H1 (cell line): ENCODE measurements around the gene F5. TPM values are rescaled to one million over a fixed set of nuclear protein-coding genes. Genes with fewer than 3 reads are reported as not detected.

Source experiments
- CTCF ChIA-PET: fragments of 300-600 bp; sonication (Branson Sonifier 250); formaldehyde crosslinking; loops from one replicate; lab custom pipeline; 2021; ENCODE audit not compliant: partially characterized antibody; lab: Charles Lee
- POLR2A ChIA-PET: fragments of 300-600 bp; sonication (Branson Sonifier 250); formaldehyde crosslinking; loops from one replicate; lab custom pipeline; 2021; ENCODE audit warnings: inconsistent platforms; ENCODE audit not compliant: partially characterized antibody; lab: Charles Lee
- DNase-seq, 2 experiments: peaks; one replicate each; pipeline versions ENCODE4 v3.0.0 to v3.0.0-alpha.2; 2010 to 2022; ENCODE audit warnings: low spot score in 2 of 2, low read depth in 1 of 2, mixed read lengths in 1 of 2
- FAIRE-seq: peaks from 2 replicates; lab custom pipeline; 2011; peaks lifted over from hg19 to GRCh38; lab: Jason Lieb, UNC
- H2AFZ ChIP-seq: 2 replicates; pipeline ENCODE4 v1.8.1; 2012; ENCODE audit warnings: low read length, inconsistent platforms
- H2AK5ac ChIP-seq: 2 replicates; pipeline ENCODE4 v1.6.1; 2013; ENCODE audit warnings: low read depth, low read length
- H2BK120ac ChIP-seq: replicated peaks from 2 replicates; pipeline ENCODE3; 2013; ENCODE audit warnings: low read depth, low read length, inconsistent platforms
- H2BK12ac ChIP-seq: 2 replicates; pipeline ENCODE4 v1.6.1; 2013; ENCODE audit warnings: low read depth, low read length
- H2BK15ac ChIP-seq: 2 replicates; pipeline ENCODE4 v1.6.1; 2013; ENCODE audit warnings: low read length
- H2BK20ac ChIP-seq: 2 replicates; pipeline ENCODE4 v1.6.1; 2013; ENCODE audit warnings: low read length
- H2BK5ac ChIP-seq: 2 replicates; pipeline ENCODE4 v1.6.1; 2013; ENCODE audit warnings: low read depth, low read length
- H3K14ac ChIP-seq: 2 replicates; pipeline ENCODE4 v1.6.1; 2013; ENCODE audit warnings: inconsistent platforms; ENCODE audit not compliant: insufficient read length
- H3K18ac ChIP-seq: 2 replicates; pipeline ENCODE4 v1.6.1; 2013; ENCODE audit warnings: low read length; ENCODE audit errors: extremely low read depth
- H3K23ac ChIP-seq: 2 replicates; pipeline ENCODE4 v1.6.1; 2013; ENCODE audit warnings: inconsistent platforms; ENCODE audit not compliant: insufficient read length
- H3K23me2 ChIP-seq: 2 replicates; pipeline ENCODE4 v1.6.1; 2013; ENCODE audit warnings: low read depth, low read length
- H3K27ac ChIP-seq: 2 replicates; pipeline ENCODE4 v1.6.1; 2011; ENCODE audit warnings: low read depth, low read length, inconsistent platforms
- H3K27me3 ChIP-seq, 4 experiments: replicated peaks in 1 of 4; 1 replicate in 1 of 4; 2 replicates in 3 of 4; pipeline versions ENCODE4 v1.6.1 to v1.8.1; 2011 to 2013; ENCODE audit warnings: low read length in 3 of 4, mild to moderate bottlenecking in 3 of 4, inconsistent platforms in 2 of 4, mixed read lengths in 2 of 4, moderate library complexity in 1 of 4; ENCODE audit not compliant: control insufficient read depth in 3 of 4, insufficient read depth in 3 of 4; ENCODE audit errors: extremely low read depth in 1 of 4
- H3K36me3 ChIP-seq, 4 experiments: 2 replicates each; pipeline versions ENCODE4 v1.6.1 to v1.8.1; 2011 to 2013; ENCODE audit warnings: mild to moderate bottlenecking in 4 of 4, low read length in 3 of 4, moderate library complexity in 2 of 4, control low read depth in 1 of 4, inconsistent platforms in 1 of 4; ENCODE audit not compliant: insufficient read depth in 4 of 4, control insufficient read depth in 2 of 4
- H3K4ac ChIP-seq: replicated peaks from 2 replicates; pipeline ENCODE3; 2013; ENCODE audit warnings: low read length, low read depth, mixed read lengths, inconsistent platforms; ENCODE audit not compliant: insufficient read length
- H3K4me1 ChIP-seq, 4 experiments: replicated peaks in 1 of 4; 1 replicate in 1 of 4; 2 replicates in 3 of 4; pipeline versions ENCODE4 v1.6.1 to v1.8.1; 2011 to 2013; ENCODE audit warnings: low read length in 3 of 4, inconsistent platforms in 2 of 4, mixed read lengths in 1 of 4; ENCODE audit not compliant: insufficient read depth in 4 of 4, control insufficient read depth in 3 of 4
- H3K4me2 ChIP-seq, 2 experiments: 2 replicates each; pipeline versions ENCODE4 v1.6.1 to v1.8.1; 2011 to 2013; ENCODE audit warnings: low read depth in 2 of 2, low read length in 2 of 2, control low read depth in 1 of 2, inconsistent platforms in 1 of 2, mild to moderate bottlenecking in 1 of 2; ENCODE audit not compliant: insufficient read depth in 1 of 2
- H3K4me3 ChIP-seq, 4 experiments: fragments of 200-600, 300-600 bp in 1 of 4; sonication (generic), shearing (Covaris generic), sonication (Bioruptor Twin) in 1 of 4; 2 replicates each; pipeline versions ENCODE4 v1.5.1 to v1.8.1; 2011 to 2016; ENCODE audit warnings: low read length in 4 of 4, low read depth in 3 of 4, control low read depth in 2 of 4, inconsistent platforms in 2 of 4, mild to moderate bottlenecking in 2 of 4, mixed read lengths in 1 of 4, moderate library complexity in 1 of 4; ENCODE audit not compliant: insufficient read depth in 2 of 4; ENCODE audit errors: extremely low read depth in 1 of 4
- H3K56ac ChIP-seq: replicated peaks from 2 replicates; pipeline ENCODE3; 2013; ENCODE audit warnings: low read depth, mild to moderate bottlenecking, mixed read lengths, low read length, inconsistent platforms; ENCODE audit not compliant: insufficient read length
- H3K79me1 ChIP-seq: 2 replicates; pipeline ENCODE4 v1.6.1; 2013; ENCODE audit warnings: low read depth, low read length, control low read depth
- H3K79me2 ChIP-seq, 2 experiments: 2 replicates each; pipeline versions ENCODE4 v1.6.1 to v1.8.1; 2012 to 2013; ENCODE audit warnings: low read length in 2 of 2, mild to moderate bottlenecking in 2 of 2, inconsistent platforms in 1 of 2; ENCODE audit not compliant: insufficient read depth in 2 of 2, control insufficient read depth in 1 of 2
- H3K9ac ChIP-seq, 4 experiments: replicated peaks in 1 of 4; 1 replicate in 1 of 4; 2 replicates in 3 of 4; pipeline versions ENCODE4 v1.6.1 to v1.8.1; 2011 to 2013; ENCODE audit warnings: low read depth in 3 of 4, low read length in 3 of 4, control low read depth in 2 of 4, mild to moderate bottlenecking in 2 of 4, moderate library complexity in 2 of 4, inconsistent platforms in 1 of 4; ENCODE audit errors: extremely low read depth in 1 of 4
- H3K9me3 ChIP-seq, 2 experiments: 2 replicates each; pipeline versions ENCODE4 v1.6.1 to v1.8.1; 2012 to 2013; ENCODE audit warnings: mild to moderate bottlenecking in 2 of 2, moderate library complexity in 2 of 2, control low read depth in 1 of 2, inconsistent platforms in 1 of 2, low read depth in 1 of 2, low read length in 1 of 2, mixed read lengths in 1 of 2; ENCODE audit not compliant: insufficient read depth in 2 of 2
- H4K20me1 ChIP-seq, 2 experiments: replicated peaks in 1 of 2; 2 replicates each; pipeline versions ENCODE3 to v1.8.1; 2011 to 2013; ENCODE audit warnings: inconsistent platforms in 2 of 2, low read length in 2 of 2, mild to moderate bottlenecking in 1 of 2; ENCODE audit not compliant: insufficient read depth in 2 of 2, control insufficient read depth in 1 of 2
- H4K5ac ChIP-seq: 2 replicates; pipeline ENCODE4 v1.6.1; 2013; ENCODE audit warnings: low read length, low read depth, mixed read lengths, inconsistent platforms; ENCODE audit not compliant: insufficient read length
- H4K8ac ChIP-seq: 2 replicates; pipeline ENCODE4 v1.8.0; 2013; ENCODE audit warnings: mild to moderate bottlenecking, moderate library complexity, low read length, inconsistent platforms; ENCODE audit not compliant: insufficient read depth; ENCODE audit errors: extremely low read depth
- H4K91ac ChIP-seq: replicated peaks from 2 replicates; pipeline ENCODE3; 2013; ENCODE audit warnings: low read length, mixed read lengths, inconsistent platforms; ENCODE audit not compliant: insufficient read length
- RAD21 ChIP-seq, 2 experiments: IDR thresholded peaks in 1 of 2; conservative IDR thresholded peaks in 1 of 2; 2 replicates each; pipeline ENCODE4 v1.6.1; 2011; ENCODE audit warnings: low read depth in 2 of 2, low read length in 2 of 2, improper control_type of control experiment in 1 of 2, inconsistent platforms in 1 of 2, mild to moderate bottlenecking in 1 of 2, moderate library complexity in 1 of 2
- SIN3A ChIP-seq, 2 experiments: IDR thresholded peaks in 1 of 2; conservative IDR thresholded peaks in 1 of 2; 2 replicates each; pipeline ENCODE4 v1.6.1; 2011 to 2012; ENCODE audit warnings: low read length in 2 of 2, improper control_type of control experiment in 1 of 2, low read depth in 1 of 2, mild to moderate bottlenecking in 1 of 2
- WGBS, 2 experiments: shearing (Covaris generic) in 1 of 2; methylation state at CpG; one replicate each; pipeline versions ENCODE4 v1.1.6 to v1.1.7; 2013 to 2015; ENCODE audit warnings: low lambda C conversion rate in 2 of 2, mixed read lengths in 2 of 2, inconsistent platforms in 1 of 2, low coverage in 1 of 2, missing lambda C conversion rate in 1 of 2; ENCODE audit not compliant: insufficient replicate concordance in 2 of 2, insufficient coverage in 1 of 2, insufficient read length in 1 of 2; ENCODE audit errors: extremely low coverage in 1 of 2, missing lambda C conversion rate in 1 of 2; 5-methylcytosine and 5-hydroxymethylcytosine counted together
- polyA plus RNA-seq, 7 experiments: library from polyadenylated mRNA; depleted of rRNA in 3 of 7; stranded (reverse) in 5 of 7; unstranded in 2 of 7; fragments of >200 nt in 5 of 7; fragments of 200-250 nt in 2 of 7; gene quantifications; 1 replicate in 5 of 7; 2 replicates in 1 of 7; 4 replicates in 1 of 7; pipeline versions ENCODE4 v1.2.1 to v1.2.3, GENCODE V29; 2011 to 2013; ENCODE audit warnings: missing spikeins in 2 of 7, mixed read lengths in 2 of 7
- total RNA-seq: library from RNA; stranded (reverse); fragmentation: NEBNext Ultra II Directional; extraction: Animal tissue kit (Norgen Biotek cat#: 25700); gene quantifications from 2 replicates; pipeline ENCODE4 v1.2.1, GENCODE V29; 2021
- TF ChIP-seq, protein P1 (sequence below), 3 experiments: IDR thresholded peaks; 1 replicate in 2 of 3; 2 replicates in 1 of 3; pipeline versions ENCODE4 v1.5.1 to v1.6.1; 2011; ENCODE audit warnings: low read length in 3 of 3, mild to moderate bottlenecking in 3 of 3, inconsistent platforms in 2 of 3, low read depth in 1 of 3, moderate library complexity in 1 of 3; ENCODE audit not compliant: insufficient read depth in 1 of 3; ENCODE audit errors: control extremely low read depth in 1 of 3

The F5 gene
- total and polyA plus RNA-seq, 2 of the 8 experiments (the other 6 are each of a cell fraction or from before 2014, with no cell fraction given): 0.04 to 0.06 TPM

DNA sequence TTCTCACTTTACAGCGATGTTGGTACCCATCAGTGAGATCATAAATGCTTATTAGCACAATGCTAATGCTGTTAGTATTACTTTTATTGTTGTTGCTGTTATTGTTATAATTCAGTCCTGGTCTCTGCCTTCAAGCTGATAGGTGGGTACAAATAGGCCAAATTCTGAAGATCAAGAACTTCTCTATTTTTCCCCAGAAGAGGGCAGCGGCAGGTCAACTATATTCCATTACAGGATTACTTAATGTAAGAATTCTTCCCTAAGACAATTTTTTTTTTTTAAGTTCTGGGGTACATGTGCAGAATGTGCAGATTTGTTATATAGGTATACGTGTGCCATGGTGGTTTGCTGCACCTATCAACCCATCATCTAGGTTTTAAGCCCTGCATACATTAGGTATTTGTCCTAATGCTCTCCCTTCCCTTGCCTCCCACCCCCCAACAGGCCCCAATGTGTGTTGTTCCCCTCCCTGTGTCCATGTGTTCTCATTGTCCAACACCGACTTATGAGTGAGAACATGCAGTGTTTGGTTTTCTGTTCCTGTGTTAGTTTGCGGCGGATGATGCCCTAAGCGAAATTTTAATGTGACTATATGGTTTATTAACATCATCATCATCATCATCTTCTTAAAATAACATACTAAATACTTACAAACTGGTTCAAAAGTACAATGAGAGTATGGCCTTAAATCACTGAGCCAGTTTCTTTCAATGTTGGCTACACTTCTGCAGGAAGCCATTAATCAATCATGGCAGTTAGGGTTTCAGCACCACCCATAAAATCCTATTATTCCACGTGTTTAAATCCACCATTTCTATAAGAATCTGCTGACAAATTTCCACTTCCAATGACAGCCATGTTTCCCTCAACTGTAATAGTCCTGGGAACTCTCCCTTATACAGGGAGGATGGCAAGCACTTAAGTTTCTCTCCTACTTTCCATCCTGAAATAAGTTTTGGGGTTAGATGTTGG lies 119.7 kb downstream of the F5 start:
- Histone ChIP-seq H4K8ac (no peak overlapping the region), H2AK5ac (no peak overlapping the region), H3K27me3 (no peaks in the 10 kb centered on the region), H2BK120ac (no peak overlapping the region), H3K56ac (no peak overlapping the region), H3K4me1 (no peaks in the 10 kb centered on the region), H2BK12ac (no peak overlapping the region), H3K23ac (no peak overlapping the region), H3K27ac (no peak overlapping the region), H3K79me2 (no peaks in the 10 kb centered on the region), H3K18ac (no peak overlapping the region), H3K79me1 (no peaks in the 10 kb centered on the region; the same call in 1 of the 2 replicates), H3K9me3 (no peaks in the 10 kb centered on the region), H2BK20ac (no peak overlapping the region), H4K5ac (no peak overlapping the region), H2BK15ac (no peak overlapping the region), H2BK5ac (no peak overlapping the region), H3K14ac (no peak overlapping the region), H4K91ac (no peak overlapping the region), H2AFZ (no peak overlapping the region), H3K9ac (no peak overlapping the region), H3K36me3 (peaks cover 0 to 17% (median 6%) of the 10 kb centered on the region in 4 experiments; a peak in 5 of 8 replicates), H3K4ac (no peak overlapping the region), H3K23me2 (no peaks in the 10 kb centered on the region), H3K4me2 (no peak overlapping the region), H3K4me3 (no peak overlapping the region), H4K20me1 (peaks cover 0 to 2% of the 10 kb centered on the region in 2 experiments)
- DNase-seq (no peak), FAIRE-seq (no peak)
- ChIA-PET POLR2A (no interaction called here), CTCF (interaction anchor here (0.5 to 3.5 kb wide), 19 partner anchors 9 to 1901 kb away, joined by 3 to 37 read pairs (median 3); partner anchors contain the start of gene F5)
- TF ChIP-seq RAD21 (IDR thresholded peaks at IDR 0.05 in 1 of 2, conservative IDR thresholded peaks at IDR 0.05 in 1 of 2; ENCODE audit: low read depth in 2 of 2, low read length in 2 of 2) (peak; percentile 54 to 65), SIN3A (conservative IDR thresholded peaks at IDR 0.05 in 1 of 2, IDR thresholded peaks at IDR 0.05 in 1 of 2; ENCODE audit: low read depth in 1 of 2, low read length in 2 of 2) (no peak)
- TF ChIP-seq, protein P1, sequence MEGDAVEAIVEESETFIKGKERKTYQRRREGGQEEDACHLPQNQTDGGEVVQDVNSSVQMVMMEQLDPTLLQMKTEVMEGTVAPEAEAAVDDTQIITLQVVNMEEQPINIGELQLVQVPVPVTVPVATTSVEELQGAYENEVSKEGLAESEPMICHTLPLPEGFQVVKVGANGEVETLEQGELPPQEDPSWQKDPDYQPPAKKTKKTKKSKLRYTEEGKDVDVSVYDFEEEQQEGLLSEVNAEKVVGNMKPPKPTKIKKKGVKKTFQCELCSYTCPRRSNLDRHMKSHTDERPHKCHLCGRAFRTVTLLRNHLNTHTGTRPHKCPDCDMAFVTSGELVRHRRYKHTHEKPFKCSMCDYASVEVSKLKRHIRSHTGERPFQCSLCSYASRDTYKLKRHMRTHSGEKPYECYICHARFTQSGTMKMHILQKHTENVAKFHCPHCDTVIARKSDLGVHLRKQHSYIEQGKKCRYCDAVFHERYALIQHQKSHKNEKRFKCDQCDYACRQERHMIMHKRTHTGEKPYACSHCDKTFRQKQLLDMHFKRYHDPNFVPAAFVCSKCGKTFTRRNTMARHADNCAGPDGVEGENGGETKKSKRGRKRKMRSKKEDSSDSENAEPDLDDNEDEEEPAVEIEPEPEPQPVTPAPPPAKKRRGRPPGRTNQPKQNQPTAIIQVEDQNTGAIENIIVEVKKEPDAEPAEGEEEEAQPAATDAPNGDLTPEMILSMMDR (IDR thresholded peaks at IDR 0.05; ENCODE audit: control extremely low read depth in 1 of 3, insufficient read depth in 1 of 3, low read depth in 1 of 3, low read length in 3 of 3): peak in 2 of 3 experiments; percentile 14 to 34; a peak in 2 of 4 replicates
- WGBS, 2 experiments: 88% methylated on average over 8 of the region's 8 CpGs; no CpG with 5 or more reads in 1 of the 2 experiments
